SK-N-SH (cell line): ENCODE results near the gene MTCL1. TPM values are rescaled to one million over a fixed set of nuclear protein-coding genes. Genes with fewer than 3 reads are reported as not detected.

ENCODE experiments used
- CTCF ChIA-PET: fragments of 300-600, 350-600 bp; formaldehyde crosslinking; extraction: SDS; loops from one replicate; lab custom pipeline; 2021; lab: Yijun Ruan, JAX
- POLR2A ChIA-PET: fragments of 350-600 bp; sonication (Branson Sonifier 250); formaldehyde crosslinking; extraction: SDS; loops from one replicate; lab custom pipeline; 2020; ENCODE audit warnings: antibody characterized with exemption, inconsistent platforms; lab: Yijun Ruan, JAX
- DNase-seq: peaks from one replicate; pipeline ENCODE4 v3.0.0; 2012
- H2AFZ ChIP-seq: fragments of 200-600 bp; sonication (generic); 2 replicates; pipeline ENCODE4 v1.8.1; 2016; ENCODE audit warnings: antibody characterized with exemption, mild to moderate bottlenecking, low read depth
- H3F3A ChIP-seq: fragments of 200-600 bp; sonication (generic); replicated peaks from 2 replicates; pipeline ENCODE3; 2016; ENCODE audit warnings: antibody characterized with exemption, mild to moderate bottlenecking; ENCODE audit not compliant: insufficient read depth
- H3K27ac ChIP-seq, 2 experiments: fragments of 200-500 bp in 1 of 2; fragments of 200-600 bp in 1 of 2; sonication (Bioruptor generic) in 1 of 2; sonication (generic), shearing (Covaris generic) in 1 of 2; 2 replicates each; pipeline versions ENCODE4 v1.5.1 to v1.6.1; 2014 to 2016; ENCODE audit warnings: low read depth in 2 of 2, inconsistent platforms in 1 of 2, low read length in 1 of 2, mild to moderate bottlenecking in 1 of 2, mixed read lengths in 1 of 2
- H3K27me3 ChIP-seq: fragments of 200-600 bp; sonication (generic), shearing (Covaris generic); 2 replicates; pipeline ENCODE4 v1.6.1; 2016; ENCODE audit warnings: mixed run types; ENCODE audit not compliant: insufficient read depth
- H3K36me3 ChIP-seq, 2 experiments: fragments of 200-500 bp in 1 of 2; fragments of 200-600 bp in 1 of 2; sonication (Bioruptor generic) in 1 of 2; sonication (generic) in 1 of 2; replicated peaks in 1 of 2; 2 replicates each; pipeline versions ENCODE3 to v1.5.1; 2014 to 2016; ENCODE audit warnings: low read length in 1 of 2, mild to moderate bottlenecking in 1 of 2; ENCODE audit not compliant: insufficient read depth in 2 of 2, control insufficient read depth in 1 of 2
- H3K4me1 ChIP-seq, 2 experiments: fragments of 200-500 bp in 1 of 2; fragments of 200-600 bp in 1 of 2; sonication (Bioruptor generic) in 1 of 2; sonication (generic), shearing (Covaris generic) in 1 of 2; 2 replicates each; pipeline versions ENCODE4 v1.5.1 to v1.6.1; 2014 to 2016; ENCODE audit warnings: low read depth in 1 of 2, low read length in 1 of 2, mixed run types in 1 of 2; ENCODE audit not compliant: insufficient read depth in 2 of 2, control insufficient read depth in 1 of 2
- H3K4me2 ChIP-seq: fragments of 200-600 bp; sonication (generic), shearing (Covaris generic); 2 replicates; pipeline ENCODE4 v1.6.1; 2017; ENCODE audit warnings: mixed run types
- H3K4me3 ChIP-seq, 2 experiments: fragments of 200-500 bp in 1 of 2; fragments of 200-600 bp in 1 of 2; sonication (Bioruptor generic) in 1 of 2; sonication (generic), shearing (Covaris generic) in 1 of 2; 2 replicates each; pipeline versions ENCODE4 v1.5.1 to v1.8.1; 2014 to 2016; ENCODE audit warnings: low read depth in 2 of 2, inconsistent platforms in 1 of 2, low read length in 1 of 2, mild to moderate bottlenecking in 1 of 2, mixed read lengths in 1 of 2, moderate library complexity in 1 of 2
- H3K79me2 ChIP-seq: fragments of 200-600 bp; sonication (generic); 2 replicates; pipeline ENCODE4 v1.8.1; 2017; ENCODE audit warnings: mild to moderate bottlenecking; ENCODE audit not compliant: insufficient read depth
- H3K9ac ChIP-seq: fragments of 200-600 bp; sonication (generic); 2 replicates; pipeline ENCODE4 v1.6.1; 2017; ENCODE audit warnings: mixed run types
- H3K9me2 ChIP-seq: fragments of 200-600 bp; sonication (generic); 2 replicates; pipeline ENCODE4 v1.6.1; 2017; ENCODE audit warnings: mixed run types
- H3K9me3 ChIP-seq: fragments of 200-600 bp; sonication (generic); 2 replicates; pipeline ENCODE4 v1.6.1; 2017; ENCODE audit warnings: mixed run types, mild to moderate bottlenecking, moderate library complexity
- H4K20me1 ChIP-seq: fragments of 200-600 bp; sonication (generic); 2 replicates; pipeline ENCODE4 v1.6.1; 2017; ENCODE audit warnings: mild to moderate bottlenecking, mixed run types; ENCODE audit not compliant: insufficient read depth
- CHD2 ChIP-seq: fragments of 150-350 bp; IDR thresholded peaks from 2 replicates; pipeline ENCODE4 v1.6.1; 2018; ENCODE audit warnings: low read length; ENCODE audit not compliant: partially characterized antibody
- CTCF ChIP-seq: fragments of 200-600 bp; sonication (generic); IDR thresholded peaks from 2 replicates; pipeline ENCODE4 v1.6.1; 2017; ENCODE audit warnings: antibody characterized with exemption, mild to moderate bottlenecking, moderate library complexity
- FOXJ3 ChIP-seq: sonication (generic); formaldehyde crosslinking; IDR thresholded peaks from 2 replicates; pipeline ENCODE4 v1.5.1; 2020; ENCODE audit warnings: mild to moderate bottlenecking, missing genetic modification reagents
- GATA2 ChIP-seq: sonication (generic); formaldehyde crosslinking; IDR thresholded peaks from 2 replicates; pipeline ENCODE4 v1.5.0; 2020; ENCODE audit warnings: mild to moderate bottlenecking, missing genetic modification reagents
- IRF3 ChIP-seq: fragments of 150-350 bp; IDR thresholded peaks from 2 replicates; pipeline ENCODE4 v1.6.1; 2016; ENCODE audit warnings: mild to moderate bottlenecking, low read depth, low read length
- MAX ChIP-seq: IDR thresholded peaks from 2 replicates; pipeline ENCODE4 v1.4.0; 2012; ENCODE audit warnings: low read depth
- MXI1 ChIP-seq: IDR thresholded peaks from 2 replicates; pipeline ENCODE4 v1.6.1; 2012; ENCODE audit warnings: mild to moderate bottlenecking, low read depth, low read length, improper control_type of control experiment
- NRF1 ChIP-seq: IDR thresholded peaks from 2 replicates; pipeline ENCODE4 v1.6.1; 2012; ENCODE audit warnings: low read depth, mild to moderate bottlenecking, low read length
- POLR2AphosphoS5 ChIP-seq: IDR thresholded peaks from 2 replicates; pipeline ENCODE4 v1.6.1; 2012; ENCODE audit warnings: low read depth, low read length
- RAD21 ChIP-seq: IDR thresholded peaks from 2 replicates; pipeline ENCODE4 v1.6.1; 2012; ENCODE audit warnings: mild to moderate bottlenecking, low read length
- RCOR1 ChIP-seq: fragments of 150-350 bp; IDR thresholded peaks from 2 replicates; pipeline ENCODE4 v1.6.1; 2017; ENCODE audit warnings: antibody characterized with exemption, low read length
- REST ChIP-seq: IDR thresholded peaks from 2 replicates; pipeline ENCODE4 v1.6.1; 2012; ENCODE audit warnings: mild to moderate bottlenecking, low read depth, low read length, moderate library complexity
- TAF1 ChIP-seq: IDR thresholded peaks from 2 replicates; pipeline ENCODE4 v1.6.1; 2012; ENCODE audit warnings: low read depth, mild to moderate bottlenecking, low read length, moderate library complexity, borderline replicate concordance
- TCF12 ChIP-seq: IDR thresholded peaks from 2 replicates; pipeline ENCODE4 v1.4.0; 2012
- USF2 ChIP-seq: fragments of 150-350 bp; IDR thresholded peaks from 2 replicates; pipeline ENCODE4 v1.6.1; 2017; ENCODE audit warnings: antibody characterized with exemption, low read length, low read depth, borderline replicate concordance
- WGBS: methylation state at CpG from one replicate; pipeline ENCODE4 v1.1.6; 2017; ENCODE audit warnings: low lambda C conversion rate; 5-methylcytosine and 5-hydroxymethylcytosine counted together
- polyA plus RNA-seq, 3 experiments: library from polyadenylated mRNA; depleted of rRNA; stranded (reverse); fragments of >200 nt; gene quantifications; 2 replicates each; pipeline ENCODE4 v1.2.3, GENCODE V29; 2012

Gene MTCL1
- polyA plus RNA-seq, 1 of the 3 experiments (the other 2 are of a cell fraction) = 33.5 TPM

- TF ChIP-seq CHD2 = no peak
- no peak for TF ChIP-seq RCOR1
- TF ChIP-seq POLR2AphosphoS5 = no peak
Measured at GRCh38 chr18:8762968-8763367, 57.6 kb downstream of the MTCL1 start (continued).

GRCh38 chr18:8763611-8764010 is 58.3 kb downstream of the MTCL1 start:
- no peak overlapping the region for H2AFZ ChIP-seq
- peaks cover 3% of the 10 kb centered on the region for H3F3A ChIP-seq
- H3K79me2 ChIP-seq = no peaks in the 10 kb centered on the region; the same call in 1 of the 2 replicates
- no peak overlapping the region for H3K27ac ChIP-seq
- peaks cover 0 to 37% of the 10 kb centered on the region in 2 experiments; a peak in 2 of 4 replicates for H3K4me1 ChIP-seq
- DNase-seq = no peak
- no peak overlapping the region for H3K4me2 ChIP-seq
- H3K36me3 ChIP-seq = peaks cover 29 to 34% of the 10 kb centered on the region in 2 experiments
- no peaks in the 10 kb centered on the region for H3K9me3 ChIP-seq
- H3K4me3 ChIP-seq = no peak overlapping the region
- WGBS = 49% methylated on average over 2 of the region's 2 CpGs
- H3K9me2 ChIP-seq = no peaks in the 10 kb centered on the region
- no peak for TF ChIP-seq USF2
- TF ChIP-seq CHD2 = no peak
- TF ChIP-seq TAF1 = no peak
- ChIA-PET POLR2A (no interaction called here), CTCF (no interaction called here)
- no peaks in the 10 kb centered on the region for H4K20me1 ChIP-seq
- no peaks in the 10 kb centered on the region for H3K27me3 ChIP-seq
- no peak overlapping the region for H3K9ac ChIP-seq

GRCh38 chr18:8765783-8766463 is 60.6 kb downstream of the MTCL1 start:
- Histone ChIP-seq H3K79me2 (peaks cover 5% of the 10 kb centered on the region; the same call in 1 of the 2 replicates), H3F3A (peaks cover 3% of the 10 kb centered on the region), H3K4me3 (no peak overlapping the region), H2AFZ (no peak overlapping the region), H3K9me2 (no peaks in the 10 kb centered on the region), H3K9me3 (no peaks in the 10 kb centered on the region), H3K27ac (peak overlapping the region in 1 of 2 experiments; percentile 99; a peak in 2 of 4 replicates), H3K4me1 (peaks cover 0 to 41% of the 10 kb centered on the region in 2 experiments; a peak in 2 of 4 replicates), H3K4me2 (no peak overlapping the region), H3K36me3 (peaks cover 19 to 31% of the 10 kb centered on the region in 2 experiments), H3K9ac (no peak overlapping the region), H3K27me3 (no peaks in the 10 kb centered on the region), H4K20me1 (no peaks in the 10 kb centered on the region)
- DNase-seq = peak; percentile 71
- WGBS = 77% methylated on average over 9 of the region's 11 CpGs
- CTCF ChIA-PET = interaction anchor here (0.8 to 3.6 kb wide), 18 partner anchors 13 to 222 kb away, joined by 3 to 20 read pairs (median 4); partner anchors contain the start of gene MTCL1
- POLR2A ChIA-PET = interaction anchor here (0.8 to 2.3 kb wide), 14 partner anchors 11 to 220 kb away, joined by 3 to 26 read pairs (median 5); partner anchors contain the start of gene MTCL1
- TF ChIP-seq MAX (no peak), CTCF (no peak), RCOR1 (peak; percentile 34; the same call in 1 of the 2 replicates), IRF3 (no peak), NRF1 (no peak), TCF12 (peak; percentile 3; the same call in 1 of the 2 replicates), FOXJ3 (CRISPR knock-in tag) (peak; percentile 70), TAF1 (no peak), RAD21 (peak; percentile 30), GATA2 (CRISPR knock-in tag) (peak; percentile 82), MXI1 (peak; percentile 44; the same call in 1 of the 2 replicates), REST (no peak)
